Measurements from ENCODE around the gene UBXN1.

UBXN1 gene

DNA sequence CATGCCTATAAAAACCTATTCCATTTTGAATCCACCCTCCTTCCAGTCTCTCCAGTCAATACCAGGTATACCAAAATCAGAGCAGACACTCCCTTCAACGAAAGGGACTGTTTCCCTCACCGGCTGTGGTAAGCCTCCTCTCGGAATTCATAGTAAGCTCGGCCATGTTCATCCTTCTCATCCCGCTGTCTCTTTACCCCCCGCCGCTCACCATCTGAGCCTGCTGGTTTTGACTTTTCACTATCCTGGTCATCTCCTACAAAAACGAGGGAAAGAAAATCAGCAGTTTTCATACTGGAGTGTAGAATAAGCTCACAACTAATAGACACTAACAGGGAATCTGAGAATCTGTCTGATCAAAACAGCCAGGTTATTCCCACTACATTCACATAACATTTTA is 45.3 kb upstream of the UBXN1 start:
- Histone ChIP-seq H3K9me3 (ENCODE audit: low read depth, low read length) (no peaks in the 10 kb centered on the region), H3K27ac (0 out of 2 replicates have a peak overlapping the region, but pooled peaks have one; percentile 12), H3K4me3 (peak overlapping the region; percentile 98), H3K9ac (ENCODE audit: insufficient read length) (peak overlapping the region; percentile 94), H3K36me3 (ENCODE audit: insufficient read depth, low read length) (peaks cover 64% of the 10 kb centered on the region)
- no peak for DNase-seq (ENCODE audit: low read depth, low spot score)
- TF ChIP-seq POLR2AphosphoS5 (IDR thresholded peaks at IDR 0.05; ENCODE audit: borderline replicate concordance, low read depth, low read length) (no peak), FOXP2 (optimal IDR thresholded peaks at IDR 0.05; ENCODE audit: control extremely low read depth, extremely low read length, insufficient read depth) (no peak), EZH2 (IDR thresholded peaks at IDR 0.05) (no peak)

- H3K9ac ChIP-seq (ENCODE audit: insufficient read length): peak overlapping the region; percentile 6
- TF ChIP-seq FOXP2 (optimal IDR thresholded peaks at IDR 0.05; ENCODE audit: control extremely low read depth, extremely low read length, insufficient read depth) (no peak), POLR2AphosphoS5 (IDR thresholded peaks at IDR 0.05; ENCODE audit: borderline replicate concordance, low read depth, low read length) (no peak), EZH2 (IDR thresholded peaks at IDR 0.05) (no peak)
- peaks cover 86% of the 10 kb centered on the region for H3K36me3 ChIP-seq (ENCODE audit: insufficient read depth, low read length)
Measured at GRCh38 chr11:62721994-62722393, 43.1 kb upstream of the UBXN1 start.

DNA sequence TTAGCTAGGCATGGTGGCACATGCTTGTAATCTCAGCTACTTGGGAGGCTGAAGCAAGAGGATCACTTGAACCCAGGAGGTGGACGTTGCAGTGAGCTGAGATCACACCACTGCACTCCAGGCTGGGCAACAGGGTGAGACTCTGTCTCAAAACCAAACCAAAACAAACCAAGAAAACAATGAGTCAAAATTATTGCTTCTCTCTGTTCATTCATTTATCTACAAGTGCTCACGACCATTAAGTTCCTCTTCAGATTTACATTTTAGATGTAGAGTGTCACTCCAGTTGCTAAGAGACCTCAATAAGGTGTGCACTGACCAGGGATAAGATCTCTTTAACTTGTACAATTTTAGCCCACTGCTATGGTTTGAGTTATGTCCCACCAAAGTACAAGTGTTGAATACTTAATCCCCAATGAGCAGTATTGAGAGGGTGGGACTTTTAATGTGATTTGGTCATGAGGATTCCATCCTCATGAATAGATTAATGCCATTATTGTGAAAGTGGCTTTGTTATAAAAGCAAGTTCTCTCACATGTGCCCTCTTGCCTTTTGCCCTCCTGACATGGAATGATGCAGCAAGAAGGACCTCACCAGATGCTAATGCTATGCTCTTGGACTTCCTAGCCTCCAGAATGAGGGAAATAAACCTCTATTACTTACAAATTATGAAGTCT is 40.6 kb upstream of the UBXN1 start:
- no peak overlapping the region for H3K9ac ChIP-seq (ENCODE audit: insufficient read length)
- DNase-seq (ENCODE audit: low read depth, low spot score): no peak
- H3K27ac ChIP-seq: no peak overlapping the region
- H3K9me3 ChIP-seq (ENCODE audit: low read depth, low read length): no peaks in the 10 kb centered on the region
- TF ChIP-seq POLR2AphosphoS5 (IDR thresholded peaks at IDR 0.05; ENCODE audit: borderline replicate concordance, low read depth, low read length): no peak
- TF ChIP-seq FOXP2 (optimal IDR thresholded peaks at IDR 0.05; ENCODE audit: control extremely low read depth, extremely low read length, insufficient read depth): no peak
- no peak for TF ChIP-seq EZH2 (IDR thresholded peaks at IDR 0.05)
- H3K4me3 ChIP-seq: no peak overlapping the region
- H3K36me3 ChIP-seq (ENCODE audit: insufficient read depth, low read length): peaks cover 99% of the 10 kb centered on the region

More at GRCh38 chr11:62721994-62722393, 43.1 kb upstream of the UBXN1 start:
- H3K4me3 ChIP-seq: no peak overlapping the region
- no peak overlapping the region for H3K27ac ChIP-seq
- no peak for DNase-seq (ENCODE audit: low read depth, low spot score)
- H3K9me3 ChIP-seq (ENCODE audit: low read depth, low read length): no peaks in the 10 kb centered on the region

DNA sequence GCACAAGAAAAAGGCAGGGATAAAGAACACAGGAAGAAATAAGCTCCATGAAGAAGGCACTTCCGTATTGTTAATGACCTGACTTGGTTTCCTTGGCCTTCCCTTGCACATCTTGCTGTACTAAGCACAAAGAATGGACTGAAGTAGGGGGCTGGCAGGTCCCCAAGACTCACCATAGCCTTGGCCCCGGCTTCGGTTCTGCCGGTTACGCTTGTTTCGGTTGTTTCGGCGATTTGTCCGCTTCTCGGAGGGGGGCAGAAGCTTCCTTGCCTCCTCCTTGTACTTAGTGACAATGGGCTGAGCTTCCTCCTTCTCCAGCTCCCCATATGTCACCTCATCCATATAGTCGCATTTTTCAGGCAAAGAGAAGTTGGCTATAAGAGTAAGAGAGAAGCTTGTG is 37.9 kb upstream of the UBXN1 start:
- TF ChIP-seq POLR2AphosphoS5 (IDR thresholded peaks at IDR 0.05; ENCODE audit: borderline replicate concordance, low read depth, low read length) (no peak), EZH2 (IDR thresholded peaks at IDR 0.05) (no peak), FOXP2 (optimal IDR thresholded peaks at IDR 0.05; ENCODE audit: control extremely low read depth, extremely low read length, insufficient read depth) (no peak)
- Histone ChIP-seq H3K9me3 (ENCODE audit: low read depth, low read length) (no peaks in the 10 kb centered on the region), H3K9ac (ENCODE audit: insufficient read length) (peak overlapping the region; percentile 35), H3K4me3 (peak overlapping the region; percentile 10; the same call in 1 of the 2 replicates), H3K27ac (peak overlapping the region; percentile 80), H3K36me3 (ENCODE audit: insufficient read depth, low read length) (peaks cover 96% of the 10 kb centered on the region)
- DNase-seq (ENCODE audit: low read depth, low spot score): no peak

- Histone ChIP-seq H3K27ac (peak overlapping the region; percentile 80), H3K9ac (ENCODE audit: insufficient read length) (peak overlapping the region; percentile 35), H3K36me3 (ENCODE audit: insufficient read depth, low read length) (peaks cover 95% of the 10 kb centered on the region), H3K9me3 (ENCODE audit: low read depth, low read length) (no peaks in the 10 kb centered on the region), H3K4me3 (peak overlapping the region; percentile 10; the same call in 1 of the 2 replicates)
- DNase-seq (ENCODE audit: low read depth, low spot score): no peak
- TF ChIP-seq EZH2 (IDR thresholded peaks at IDR 0.05): no peak
- TF ChIP-seq POLR2AphosphoS5 (IDR thresholded peaks at IDR 0.05; ENCODE audit: borderline replicate concordance, low read depth, low read length): no peak
- no peak for TF ChIP-seq FOXP2 (optimal IDR thresholded peaks at IDR 0.05; ENCODE audit: control extremely low read depth, extremely low read length, insufficient read depth)
Measured at GRCh38 chr11:62716206-62716605, 37.3 kb upstream of the UBXN1 start.

DNA sequence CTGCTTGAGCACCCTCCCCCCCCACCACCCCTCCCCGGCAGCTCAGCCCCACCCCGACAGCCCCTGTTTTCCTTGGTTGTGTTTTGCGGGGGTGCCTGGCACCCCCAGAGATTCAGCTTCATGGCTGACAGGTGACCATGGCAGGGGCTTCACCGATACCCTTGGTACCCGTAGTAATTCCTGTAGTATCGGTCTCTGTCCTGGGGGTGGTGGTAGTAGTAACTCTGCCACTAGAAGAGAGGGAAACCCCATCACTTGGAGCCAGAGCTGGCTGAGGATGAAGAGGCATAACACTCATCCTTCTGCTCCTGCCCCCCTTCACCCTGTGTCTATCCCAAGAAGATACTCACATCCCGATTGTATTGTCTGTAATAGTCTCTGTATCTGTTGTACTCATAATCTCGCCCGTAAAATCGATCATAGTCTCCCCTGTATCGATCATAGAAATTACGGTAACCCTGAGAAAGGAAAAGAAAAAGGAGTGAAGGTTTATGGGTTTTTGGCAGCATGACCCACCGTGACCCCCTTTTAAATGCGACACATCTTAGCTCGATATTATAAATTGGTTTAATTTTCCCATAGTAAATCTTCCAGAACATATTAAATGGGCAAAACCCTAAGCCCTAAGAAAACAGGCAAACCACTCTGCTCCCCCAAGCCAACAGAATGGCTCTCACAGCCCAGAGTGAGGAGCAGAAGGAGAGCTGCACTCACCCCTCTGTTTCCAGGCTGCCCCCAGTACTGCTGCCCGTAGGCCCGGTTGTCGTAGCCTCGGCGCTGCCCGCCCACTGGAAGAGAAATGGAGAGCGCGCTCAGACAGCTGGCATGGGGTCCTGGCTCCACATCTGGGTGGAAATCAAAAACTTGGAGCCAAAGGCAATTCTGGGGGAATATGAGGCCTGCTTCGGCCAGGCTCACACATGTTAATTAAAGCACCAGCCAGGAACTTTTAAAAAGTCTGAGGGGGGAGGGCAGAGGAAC is 36.6 kb upstream of the UBXN1 start:
- Histone ChIP-seq H3K27ac (peak overlapping the region; percentile 80), H3K4me3 (no peak overlapping the region), H3K9ac (ENCODE audit: insufficient read length) (peak overlapping the region; percentile 35), H3K36me3 (ENCODE audit: insufficient read depth, low read length) (peaks cover 95% of the 10 kb centered on the region), H3K9me3 (ENCODE audit: low read depth, low read length) (no peaks in the 10 kb centered on the region)
- no peak for TF ChIP-seq EZH2 (IDR thresholded peaks at IDR 0.05)
- TF ChIP-seq FOXP2 (optimal IDR thresholded peaks at IDR 0.05; ENCODE audit: control extremely low read depth, extremely low read length, insufficient read depth): no peak
- TF ChIP-seq POLR2AphosphoS5 (IDR thresholded peaks at IDR 0.05; ENCODE audit: borderline replicate concordance, low read depth, low read length): no peak
- no peak for DNase-seq (ENCODE audit: low read depth, low spot score)

DNA sequence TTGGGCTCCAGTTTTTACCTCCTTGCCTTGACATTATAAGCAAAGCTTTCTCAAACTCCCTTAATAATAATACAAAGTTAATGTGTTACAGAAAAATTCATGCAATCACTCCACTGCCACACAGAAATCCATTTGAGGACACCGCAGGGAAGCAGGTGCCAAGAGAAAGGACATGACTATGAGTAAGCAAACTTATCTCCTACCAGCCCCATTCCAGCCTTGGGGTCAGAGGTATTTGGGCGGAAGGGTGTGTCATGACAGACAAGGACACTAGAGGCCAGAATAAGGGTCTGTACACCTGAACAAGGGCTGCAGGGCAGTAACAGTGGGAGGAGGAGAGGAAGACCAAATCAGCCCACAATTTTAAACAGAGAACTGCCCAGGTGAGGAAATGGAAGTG is 34.5 kb upstream of the UBXN1 start:
- DNase-seq (ENCODE audit: low read depth, low spot score): no peak
- H3K9me3 ChIP-seq (ENCODE audit: low read depth, low read length): no peaks in the 10 kb centered on the region
- no peak for TF ChIP-seq POLR2AphosphoS5 (IDR thresholded peaks at IDR 0.05; ENCODE audit: borderline replicate concordance, low read depth, low read length)
- no peak overlapping the region for H3K4me3 ChIP-seq
- peaks cover 86% of the 10 kb centered on the region for H3K36me3 ChIP-seq (ENCODE audit: insufficient read depth, low read length)
- H3K9ac ChIP-seq (ENCODE audit: insufficient read length): no peak overlapping the region
- H3K27ac ChIP-seq: peak overlapping the region; percentile 70

- peaks cover 82% of the 10 kb centered on the region for H3K36me3 ChIP-seq (ENCODE audit: insufficient read depth, low read length)
- no peaks in the 10 kb centered on the region for H3K9me3 ChIP-seq (ENCODE audit: low read depth, low read length)
- H3K9ac ChIP-seq (ENCODE audit: insufficient read length): no peak overlapping the region
- no peak for TF ChIP-seq FOXP2 (optimal IDR thresholded peaks at IDR 0.05; ENCODE audit: control extremely low read depth, extremely low read length, insufficient read depth)
- TF ChIP-seq EZH2 (IDR thresholded peaks at IDR 0.05): no peak
- no peak for TF ChIP-seq POLR2AphosphoS5 (IDR thresholded peaks at IDR 0.05; ENCODE audit: borderline replicate concordance, low read depth, low read length)
- H3K4me3 ChIP-seq: no peak overlapping the region
- DNase-seq (ENCODE audit: low read depth, low spot score): no peak
- H3K27ac ChIP-seq: peak overlapping the region; percentile 70; the same call in 1 of the 2 replicates
Measured at GRCh38 chr11:62712861-62713260, 34.0 kb upstream of the UBXN1 start.

Data from SK-N-MC (cell line).